Mucosa of rectum (tissue), 2 donors: ENCODE measurements around the gene CNIH4.
"Not testable (repeated sequence)": the region's sequence is repeated elsewhere in the genome, so short reads cannot be mapped to it uniquely, and the experiment has no call there.

Experiments
- H3K27ac ChIP-seq, 2 donors: one replicate each; pipeline ENCODE4 v1.7.0; 2013; ENCODE audit warnings: inconsistent platforms in 2 of 2, low read depth in 2 of 2, low read length in 2 of 2
- H3K27me3 ChIP-seq, 2 donors: one replicate each; pipeline ENCODE4 v1.7.0; 2013; ENCODE audit warnings: low read length in 2 of 2; ENCODE audit not compliant: control insufficient read depth in 2 of 2, insufficient read depth in 2 of 2
- H3K36me3 ChIP-seq, 2 donors: one replicate each; pipeline ENCODE4 v1.7.0; 2013; ENCODE audit warnings: low read length in 2 of 2; ENCODE audit not compliant: control insufficient read depth in 2 of 2, insufficient read depth in 2 of 2
- H3K4me1 ChIP-seq, 2 donors: one replicate each; pipeline ENCODE4 v1.7.0; 2013; ENCODE audit warnings: low read length in 2 of 2, mild to moderate bottlenecking in 1 of 2; ENCODE audit not compliant: control insufficient read depth in 2 of 2, insufficient read depth in 2 of 2
- H3K4me3 ChIP-seq, 2 donors: one replicate each; pipeline ENCODE4 v1.7.0; 2013; ENCODE audit warnings: low read length in 2 of 2
- H3K9ac ChIP-seq, 2 donors: one replicate each; pipeline ENCODE4 v1.7.0; 2013; ENCODE audit warnings: low read length in 2 of 2, low read depth in 1 of 2, mild to moderate bottlenecking in 1 of 2
- H3K9me3 ChIP-seq, 2 donors: one replicate each; pipeline ENCODE4 v1.7.0; 2013; ENCODE audit warnings: low read length in 2 of 2; ENCODE audit not compliant: control insufficient read depth in 2 of 2
- donor health status: healthy.
- donor health status: Normal muscosa, but diverticular disease.

CNIH4 gene

GRCh38 chr1:224356685-224357625, at the start of gene CNIH4:
Gene CNIH4 (plus strand): TSS chr1:224356879. CDS start chr1:224356925, 46 bp downstream.
- Histone ChIP-seq H3K27ac (peak within 1 kb of the TSS; percentile 87 to 90), H3K4me3 (peak within 1 kb of the TSS; percentile 90 to 97), H3K27me3 (no peaks in the 10 kb centered on the region), H3K9me3 (no peaks in the 10 kb centered on the region), H3K36me3 (no peaks in the 10 kb centered on the region), H3K9ac (peak within 1 kb of the TSS; percentile 63 to 87), H3K4me1 (peaks cover 19 to 31% of the 10 kb centered on the region in 2 donors)

- Histone ChIP-seq H3K9me3 (no peaks in the 10 kb centered on the region), H3K27me3 (no peaks in the 10 kb centered on the region), H3K27ac (no peak overlapping the region), H3K4me1 (no peaks in the 10 kb centered on the region), H3K9ac (no peak overlapping the region), H3K36me3 (peaks cover 37 to 51% of the 10 kb centered on the region in 2 donors), H3K4me3 (no peak overlapping the region)
Measured at GRCh38 chr1:224308064-224308463, 48.6 kb upstream of the CNIH4 start.

- not testable (repeated sequence) for H3K27me3 ChIP-seq, H3K27ac ChIP-seq, H3K4me1 ChIP-seq, H3K4me3 ChIP-seq, H3K9me3 ChIP-seq, H3K9ac ChIP-seq
- H3K36me3 ChIP-seq = peaks cover 23 to 44% of the 10 kb centered on the region in 2 donors
Measured at GRCh38 chr1:224311503-224311902, 45.2 kb upstream of the CNIH4 start.

GRCh38 chr1:224312025-224312424, 44.7 kb upstream of the CNIH4 start:
- Histone ChIP-seq H3K27ac (no peak overlapping the region), H3K4me3 (no peak overlapping the region), H3K36me3 (peaks cover 20 to 40% of the 10 kb centered on the region in 2 donors), H3K9ac (no peak overlapping the region), H3K9me3 (no peaks in the 10 kb centered on the region), H3K4me1 (no peaks in the 10 kb centered on the region), H3K27me3 (no peaks in the 10 kb centered on the region)

- no peak overlapping the region for H3K4me3 ChIP-seq
- H3K36me3 ChIP-seq = peaks cover 4 to 20% of the 10 kb centered on the region in 2 donors
- H3K9me3 ChIP-seq = no peaks in the 10 kb centered on the region
- no peaks in the 10 kb centered on the region for H3K27me3 ChIP-seq
- H3K9ac ChIP-seq = no peak overlapping the region
- H3K27ac ChIP-seq = peak overlapping the region in 1 of 2 donors; percentile 62
- no peaks in the 10 kb centered on the region for H3K4me1 ChIP-seq
Measured at GRCh38 chr1:224317383-224318045, 39.2 kb upstream of the CNIH4 start.

GRCh38 chr1:224321706-224322105, 35.0 kb upstream of the CNIH4 start:
- Histone ChIP-seq H3K9me3 (no peaks in the 10 kb centered on the region), H3K36me3 (peaks cover 0 to 8% of the 10 kb centered on the region in 2 donors), H3K9ac (no peak overlapping the region)

GRCh38 chr1:224325959-224326358, 30.7 kb upstream of the CNIH4 start:
- H3K4me1 ChIP-seq = peaks cover 3 to 9% of the 10 kb centered on the region in 2 donors
- H3K27ac ChIP-seq = no peak overlapping the region
- H3K4me3 ChIP-seq = no peak overlapping the region
- H3K9ac ChIP-seq = no peak overlapping the region
- H3K36me3 ChIP-seq = peaks cover 0 to 4% of the 10 kb centered on the region in 2 donors
- no peaks in the 10 kb centered on the region for H3K9me3 ChIP-seq
- H3K27me3 ChIP-seq = no peaks in the 10 kb centered on the region

More at GRCh38 chr1:224321706-224322105, 35.0 kb upstream of the CNIH4 start:
- Histone ChIP-seq H3K27ac (no peak overlapping the region), H3K27me3 (no peaks in the 10 kb centered on the region), H3K4me1 (no peaks in the 10 kb centered on the region), H3K4me3 (no peak overlapping the region)

GRCh38 chr1:224328644-224329043, 28.0 kb upstream of the CNIH4 start:
- Histone ChIP-seq H3K4me1 (peaks cover 5 to 9% of the 10 kb centered on the region in 2 donors), H3K9me3 (no peaks in the 10 kb centered on the region), H3K9ac (no peak overlapping the region), H3K36me3 (peaks cover 0 to 4% of the 10 kb centered on the region in 2 donors), H3K27ac (no peak overlapping the region), H3K27me3 (no peaks in the 10 kb centered on the region), H3K4me3 (peak overlapping the region in 1 of 2 donors; percentile 98)

- Histone ChIP-seq H3K36me3 (peaks cover 0 to 2% of the 10 kb centered on the region in 2 donors), H3K4me3 (peak overlapping the region; percentile 85 to 98), H3K27me3 (no peaks in the 10 kb centered on the region), H3K9ac (peak overlapping the region; percentile 80 to 96), H3K9me3 (no peaks in the 10 kb centered on the region), H3K4me1 (peaks cover 5 to 9% of the 10 kb centered on the region in 2 donors), H3K27ac (peak overlapping the region; percentile 90)
Measured at GRCh38 chr1:224329484-224329841, 27.2 kb upstream of the CNIH4 start.
